ENCODE measurements around the gene SOAT2. TPM values are rescaled to one million over a fixed set of nuclear protein-coding genes. Genes with fewer than 3 reads are reported as not detected.

The SOAT2 gene
- total and polyA plus RNA-seq, 2 of the 4 experiments (the other 2 are of a cell fraction): 0.18 to 0.39 TPM

- Histone ChIP-seq H3K9ac (ENCODE audit: low read depth, low read length) (no peak overlapping the region), H3K56ac (ENCODE audit: extremely low read depth, insufficient read depth, low read length) (no peak overlapping the region), H2BK5ac (ENCODE audit: low read depth, low read length, poor library complexity, severe bottlenecking) (no peak overlapping the region), H3K9me3 (ENCODE audit: control insufficient read depth, insufficient read depth, low read length) (no peaks in the 10 kb centered on the region), H3K4ac (ENCODE audit: low read depth, low read length) (no peak overlapping the region), H3K27me3 (ENCODE audit: control insufficient read depth, insufficient read depth, low read length) (peaks cover 2% of the 10 kb centered on the region; the same call in 1 of the 2 replicates), H4K91ac (ENCODE audit: insufficient read depth, low read depth, low read length) (no peak overlapping the region), H2BK120ac (ENCODE audit: low read depth, low read length) (no peak overlapping the region), H3K9me1 (ENCODE audit: insufficient read depth, low read length) (no peaks in the 10 kb centered on the region; the same call in 1 of the 2 replicates), H3K4me2 (ENCODE audit: low read depth, low read length) (no peak overlapping the region), H3K14ac (replicated peaks; ENCODE audit: low read depth, low read length) (no peak overlapping the region), H3K23ac (ENCODE audit: low read depth, low read length) (no peak overlapping the region), H3K79me1 (ENCODE audit: low read depth in 1 of 2, low read length in 2 of 2) (no peaks in the 10 kb centered on the region), H3K4me1 (ENCODE audit: control insufficient read depth, insufficient read depth, low read length) (no peaks in the 10 kb centered on the region), H2BK20ac (ENCODE audit: low read depth, low read length) (no peak overlapping the region), H2AFZ (replicated peaks; ENCODE audit: low read length, poor library complexity) (peak overlapping the region; percentile 8), H4K8ac (ENCODE audit: low read depth in 2 of 2, low read length in 2 of 2) (no peak overlapping the region), H3K36me3 (ENCODE audit: control insufficient read depth, insufficient read depth, low read length) (no peaks in the 10 kb centered on the region), H4K5ac (ENCODE audit: low read depth, low read length) (no peak overlapping the region), H2BK15ac (ENCODE audit: low read depth, low read length) (no peak overlapping the region), H3K27ac (ENCODE audit: insufficient read depth, low read length) (no peak overlapping the region), H2AK5ac (ENCODE audit: low read depth, low read length) (no peak overlapping the region), H3K18ac (ENCODE audit: low read depth, low read length) (no peak overlapping the region), H2AK9ac (replicated peaks; ENCODE audit: low read depth, low read length, poor library complexity) (no peak overlapping the region), H4K20me1 (ENCODE audit: insufficient read depth, low read length) (no peaks in the 10 kb centered on the region), H3K4me3 (ENCODE audit: insufficient read depth, low read depth, low read length) (no peak overlapping the region)
- DNase-seq: no peak
- no peak for TF ChIP-seq RFX5 (IDR thresholded peaks at IDR 0.05; ENCODE audit: low read depth, low read length)
- no peak for TF ChIP-seq CEBPB (IDR thresholded peaks at IDR 0.05; ENCODE audit: low read depth, low read length)
- no peak for TF ChIP-seq CHD1 (IDR thresholded peaks at IDR 0.05; ENCODE audit: low read depth, low read length)
- ChIA-PET POLR2A (ENCODE audit: unreplicated experiment) (no interaction called here), CTCF (interaction anchor here (0.5 to 1.2 kb wide), 2 partner anchors 11 to 21 kb away, joined by 3 to 4 read pairs; no protein-coding TSS in a partner anchor)
- dilution Hi-C loops (cut with HindIII; ENCODE audit: low sequenced_read_pairs, unreplicated experiment) (no loop called here), in situ Hi-C loops (cut with MboI; ENCODE audit: low sequenced_read_pairs) (no loop called here), intact Hi-C loops (cut with micrococcal nuclease) (no loop called here)
- no TSS peak for BruUV-seq (replicated peaks)
- ATAC-seq (ENCODE audit: low read depth): no peak
- 85% methylated on average over 5 of the region's 8 CpGs; no CpG with 5 or more reads in 1 of the 2 experiments for WGBS, 2 experiments (ENCODE audit: extremely low coverage in 2 of 2, insufficient read length in 1 of 2)
Observed at GRCh38 chr12:53115891-53116648, 12.8 kb downstream of the SOAT2 start.
